Hematopoietic multipotent progenitor cell treated with erythropoietin and hydrocortisone succinate and interleukin-3 and kit ligand, for 8 days (in vitro differentiated cells): Measurements from ENCODE around the gene TNPO1.

ENCODE experiments used
- DNase-seq: peaks from one replicate; pipeline ENCODE4 v3.0.0-alpha.2; 2015

TNPO1 gene

DNA sequence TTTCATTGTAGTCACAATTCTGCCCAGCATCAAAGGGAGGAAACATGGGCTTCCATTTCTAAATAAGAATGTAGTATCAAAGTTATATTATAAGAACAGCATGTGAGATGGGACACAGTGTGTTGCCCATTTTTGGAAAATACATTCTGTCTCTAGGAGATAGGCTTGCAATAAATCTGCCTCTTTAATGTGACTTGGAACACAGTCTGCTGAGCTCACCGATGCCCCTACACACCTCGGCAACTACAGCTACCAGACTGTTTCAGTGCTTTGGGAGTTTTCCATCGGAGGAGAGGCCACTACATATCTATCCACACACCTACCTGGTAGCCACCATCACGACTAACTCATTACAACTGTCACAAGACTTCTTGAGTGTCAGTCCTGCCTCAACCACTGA is 120.4 kb downstream of the TNPO1 start:
- DNase-seq: no peak

DNA sequence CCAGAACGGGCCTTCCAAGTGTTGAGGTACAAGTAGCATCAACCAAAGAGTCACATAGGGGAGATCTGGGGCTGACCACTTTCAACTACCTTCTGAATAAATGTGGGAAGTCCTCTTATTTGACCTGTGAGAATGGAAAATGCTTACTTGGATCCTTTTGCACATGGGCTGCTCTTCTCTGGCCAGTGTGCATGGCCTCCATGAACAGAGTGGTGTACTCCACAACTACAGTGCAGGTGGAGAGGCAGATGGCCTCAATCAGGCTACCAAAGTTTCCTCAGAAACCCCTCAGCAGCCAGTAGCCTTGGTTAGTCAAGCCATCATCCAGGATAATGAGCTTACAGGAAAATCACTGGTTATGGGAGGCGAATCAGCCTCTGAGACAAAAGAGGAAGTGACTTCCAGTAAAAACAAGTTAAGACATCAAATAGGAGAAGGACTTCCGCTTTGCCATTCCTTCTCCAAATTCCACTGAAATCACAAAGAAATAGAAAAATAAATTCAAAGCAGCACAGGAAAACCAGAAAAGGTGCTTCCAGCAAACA is 121.1 kb downstream of the TNPO1 start:
- DNase-seq: no peak

DNA sequence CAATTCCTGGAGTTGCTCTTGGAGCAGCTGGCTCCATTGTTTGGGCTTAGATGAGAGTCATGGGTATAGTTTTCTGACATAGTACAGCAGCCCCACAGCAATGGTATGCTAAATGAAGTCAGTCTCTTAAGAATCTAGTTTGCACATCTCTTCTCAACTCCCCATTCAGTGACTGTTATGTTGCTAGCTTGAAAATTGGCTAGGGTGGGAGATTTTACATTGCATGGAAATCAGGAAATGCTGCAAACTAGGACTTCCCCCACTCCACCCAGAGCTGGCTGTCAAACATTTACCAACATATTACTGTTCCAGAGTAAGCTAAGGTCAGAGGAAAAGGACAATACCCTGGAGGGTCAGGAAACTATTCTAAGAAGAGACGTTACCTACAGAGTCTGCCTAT is 121.7 kb downstream of the TNPO1 start:
- no peak for DNase-seq

DNA sequence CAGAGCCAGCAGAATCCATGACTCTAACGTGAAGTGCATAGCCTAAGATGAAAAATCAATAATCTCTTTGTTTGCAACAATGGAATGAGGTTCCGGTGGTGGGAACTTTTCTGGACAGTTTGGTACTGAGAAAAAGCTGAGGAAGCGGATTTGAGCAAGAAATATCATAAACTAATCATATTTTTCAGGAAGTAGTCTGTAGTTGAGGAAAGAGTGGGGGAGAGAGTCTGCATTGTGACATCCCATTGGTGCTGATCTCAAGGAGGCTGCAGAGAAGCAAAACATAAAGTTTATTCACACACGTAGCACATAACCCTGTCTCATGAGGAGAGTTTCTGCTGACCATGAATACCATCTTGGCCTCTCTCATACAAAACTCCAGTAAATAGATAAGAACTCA is 123.6 kb downstream of the TNPO1 start:
- DNase-seq: no peak

DNA sequence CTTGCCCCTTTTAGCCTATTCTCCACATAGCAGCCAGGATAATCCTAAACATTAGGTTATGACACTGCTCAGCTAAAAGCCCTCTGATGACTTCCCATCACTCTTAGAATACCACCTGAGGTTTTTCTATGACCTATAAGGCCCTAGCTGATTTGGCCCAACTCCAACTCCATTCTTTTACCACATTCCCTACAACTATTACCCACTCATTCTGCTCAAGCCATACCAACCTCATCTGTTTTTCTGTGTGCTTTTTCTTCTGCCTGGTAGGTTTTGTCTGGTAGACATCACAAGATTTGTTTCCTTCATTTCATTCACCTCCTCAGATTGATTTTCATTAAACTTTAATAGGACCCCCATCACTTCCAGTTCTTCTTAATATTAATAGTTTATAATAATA is 126.8 kb downstream of the TNPO1 start:
- no peak for DNase-seq

DNA sequence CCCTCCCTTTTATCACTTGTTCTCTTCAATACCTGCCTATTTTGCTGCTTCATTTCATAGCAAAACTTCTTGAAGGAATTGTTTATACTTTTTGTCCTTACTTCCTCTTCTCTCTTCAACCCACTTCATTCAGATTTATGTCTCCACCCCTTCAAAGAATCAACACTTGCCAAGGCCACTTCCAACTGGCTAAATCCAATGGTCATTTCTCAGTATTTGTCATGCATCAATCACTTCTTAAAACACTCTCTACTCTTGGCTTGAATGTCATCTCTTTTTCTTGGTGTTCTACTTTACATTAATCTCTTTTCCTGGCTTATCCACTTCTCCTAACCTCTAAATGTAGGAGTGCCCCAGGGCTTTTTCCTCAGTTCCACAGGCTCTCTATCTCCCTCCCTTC is 131.0 kb downstream of the TNPO1 start:
- no peak for DNase-seq

DNA sequence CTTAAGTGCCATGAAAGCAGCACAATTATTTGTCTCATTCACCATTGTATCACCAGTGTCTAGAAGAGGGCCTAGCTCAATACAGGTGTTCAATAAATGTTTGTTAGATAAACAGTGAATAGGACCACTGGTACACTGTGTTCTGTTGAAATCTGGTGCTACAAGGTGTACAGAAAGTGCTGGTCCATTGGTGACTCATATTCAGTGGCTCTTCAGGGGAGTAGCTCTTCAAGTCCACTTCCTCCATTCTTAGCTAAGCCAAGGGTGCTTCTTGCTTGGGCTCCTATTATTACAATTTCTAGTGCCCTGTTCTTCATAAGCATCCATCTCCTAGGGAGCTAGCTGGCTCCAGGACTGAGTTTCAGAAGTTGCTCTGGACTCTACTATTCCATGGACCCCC is 133.0 kb downstream of the TNPO1 start:
- DNase-seq: no peak

DNA sequence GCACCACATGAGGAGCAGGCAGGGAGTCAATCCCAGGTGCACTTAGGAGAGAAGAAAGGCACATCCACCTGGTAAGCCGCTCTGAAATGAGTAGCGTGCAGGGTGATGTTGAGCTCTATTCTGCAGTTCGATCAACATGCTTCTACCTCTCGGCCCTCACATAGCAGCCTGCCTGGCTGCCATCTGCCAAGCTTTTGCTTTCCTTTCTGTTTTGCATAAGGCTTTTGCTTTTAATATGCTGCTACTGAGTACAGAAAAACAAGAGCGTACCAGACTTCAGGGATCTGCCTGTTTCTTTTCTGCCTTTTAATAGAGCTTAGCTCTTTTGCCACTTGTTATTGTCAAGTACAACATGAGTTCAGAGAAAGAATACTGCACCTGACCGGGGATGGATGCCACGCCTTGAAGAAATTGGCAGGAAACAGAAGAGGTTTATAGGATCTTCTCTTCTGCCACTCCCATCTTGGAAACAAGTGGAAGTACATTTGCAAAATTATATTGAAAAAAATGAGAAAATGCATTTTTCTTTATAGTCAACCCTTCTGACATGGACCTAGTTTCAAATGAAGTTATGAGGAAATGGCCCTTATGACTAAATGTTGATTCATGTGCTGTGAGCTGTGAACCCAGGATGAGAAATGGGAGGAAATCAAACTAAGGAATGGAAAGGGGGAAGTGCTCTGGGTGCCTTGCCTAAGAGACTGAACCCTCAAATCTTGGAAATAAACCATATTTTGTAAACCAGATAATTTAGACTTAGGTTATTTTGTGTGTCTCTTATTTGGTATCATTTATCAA is 135.4 kb downstream of the TNPO1 start:
- DNase-seq: peak; percentile 6

DNA sequence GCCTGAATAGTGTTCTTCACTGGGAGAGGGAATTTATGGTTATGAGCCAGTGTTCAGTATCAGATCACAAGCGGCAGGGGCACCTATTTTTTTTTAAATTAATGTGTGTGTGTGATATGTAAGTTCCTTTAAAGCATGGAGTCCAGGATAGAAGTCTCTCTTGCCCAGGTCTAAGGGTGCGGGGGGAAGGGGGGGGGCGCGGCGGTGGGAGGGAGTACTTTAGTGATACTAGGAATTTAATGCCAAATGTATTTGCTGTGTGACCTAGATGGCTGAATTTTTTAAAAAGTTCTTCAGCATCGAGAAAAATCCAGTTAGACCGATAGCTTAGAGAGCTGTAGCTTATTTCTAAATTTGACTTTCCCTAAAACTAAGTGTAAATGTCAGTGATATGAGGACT is 137.9 kb downstream of the TNPO1 start:
- no peak for DNase-seq

DNA sequence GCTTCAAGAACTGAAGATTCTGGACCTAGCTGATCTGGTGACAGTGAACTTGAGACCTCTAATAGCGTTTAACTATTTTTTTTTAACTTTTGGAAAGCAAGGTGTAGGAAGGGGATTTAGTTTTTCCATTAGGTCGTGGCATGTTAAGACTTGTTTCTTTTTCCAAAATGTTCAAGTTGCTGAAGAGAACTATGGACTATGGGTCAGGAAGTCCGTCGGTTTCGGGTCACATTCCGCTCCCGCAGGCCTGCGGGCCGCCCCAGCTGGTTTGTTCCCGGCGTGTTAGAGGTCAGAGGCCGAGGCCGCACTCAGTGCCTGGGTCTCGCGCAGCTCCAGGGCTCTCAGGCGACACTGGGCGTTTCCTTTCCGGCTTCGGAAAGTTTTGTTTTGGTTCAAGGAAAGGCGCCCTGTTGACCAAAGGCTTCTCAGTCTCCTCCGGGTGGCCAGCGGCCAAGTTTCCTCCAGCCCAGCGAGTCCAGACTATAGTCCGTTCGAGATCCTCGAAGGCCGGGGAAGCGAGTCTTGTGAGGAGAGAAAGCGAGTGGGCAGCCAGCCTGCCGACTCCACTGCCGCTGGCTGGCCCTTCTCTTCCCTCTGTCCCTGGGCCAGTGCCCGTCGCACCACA is 138.8 kb downstream of the TNPO1 start:
- DNase-seq: peak; percentile 70

DNA sequence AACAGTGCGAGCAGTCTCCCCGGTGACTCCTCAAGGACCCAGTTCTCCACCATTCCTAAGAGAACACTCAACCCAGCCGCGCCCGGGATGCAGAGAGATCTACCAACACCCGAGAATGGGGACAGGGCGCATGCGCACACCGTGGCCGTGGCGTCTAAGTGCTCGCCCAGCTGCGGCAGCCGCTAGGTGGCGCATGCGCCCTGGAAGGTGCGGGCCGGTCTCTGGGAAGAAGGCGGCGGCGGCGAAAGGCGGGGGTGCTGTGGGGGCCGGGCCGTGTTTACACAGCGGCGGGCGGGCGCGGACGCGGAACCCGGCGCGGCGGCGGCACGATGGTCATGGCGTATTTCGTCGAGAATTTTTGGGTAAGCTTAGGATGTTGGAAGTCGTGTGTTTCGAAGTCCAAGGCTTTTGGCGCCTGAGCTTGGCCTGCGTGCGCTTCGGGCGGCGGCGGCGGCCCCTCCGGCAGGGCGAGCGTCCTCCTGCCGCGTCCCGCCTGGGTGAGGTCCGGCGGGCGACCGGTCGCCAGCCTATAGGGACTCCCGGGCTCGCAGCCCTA is 139.4 kb downstream of the TNPO1 start, which contains the start of gene FCHO2:
Gene FCHO2 (plus strand): TSS at position 274 of the 556 bp plus-strand sequence. CDS start 56 bp downstream, at position 330.
- DNase-seq: peak; percentile 96

DNA sequence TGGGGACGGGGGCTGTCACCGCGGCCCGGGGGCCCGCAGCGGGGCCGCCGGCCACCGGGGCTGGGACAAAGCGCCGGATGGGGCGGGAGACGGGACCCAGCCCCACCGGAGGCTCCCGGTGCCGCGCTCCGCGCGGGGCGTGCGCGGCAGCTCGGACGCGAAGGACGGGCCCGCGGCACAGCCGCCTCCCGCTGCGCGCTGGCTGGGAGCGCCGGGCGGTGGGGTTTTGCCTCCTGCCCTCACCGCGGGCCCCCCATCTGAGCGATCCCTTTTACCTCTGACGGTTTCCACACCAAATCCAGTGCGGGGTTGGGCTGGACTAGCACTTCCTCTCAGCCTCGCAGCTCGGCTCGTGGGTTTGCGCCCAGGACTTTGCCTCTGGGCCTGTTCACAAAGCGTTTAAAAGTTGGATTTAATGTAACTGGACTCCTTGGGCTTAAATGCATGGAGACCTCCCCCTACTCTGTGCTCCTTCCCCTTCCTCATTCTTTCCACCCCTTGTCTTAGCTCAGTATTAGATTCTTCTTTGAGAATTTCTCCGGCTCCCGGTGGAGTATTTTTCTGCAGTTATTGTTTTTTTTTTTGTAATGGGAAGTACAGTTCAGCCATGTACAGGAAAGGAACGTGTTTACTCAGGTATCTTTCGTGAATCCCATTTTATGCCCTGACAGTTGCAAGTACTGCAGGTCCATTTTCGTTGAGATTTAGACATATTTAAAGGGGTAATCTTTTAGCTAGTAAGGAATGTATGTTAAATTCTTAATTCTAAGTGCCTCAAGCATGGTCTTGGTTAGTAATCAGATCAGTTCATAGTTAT is 140.1 kb downstream of the TNPO1 start:
- peak; percentile 64 for DNase-seq

DNA sequence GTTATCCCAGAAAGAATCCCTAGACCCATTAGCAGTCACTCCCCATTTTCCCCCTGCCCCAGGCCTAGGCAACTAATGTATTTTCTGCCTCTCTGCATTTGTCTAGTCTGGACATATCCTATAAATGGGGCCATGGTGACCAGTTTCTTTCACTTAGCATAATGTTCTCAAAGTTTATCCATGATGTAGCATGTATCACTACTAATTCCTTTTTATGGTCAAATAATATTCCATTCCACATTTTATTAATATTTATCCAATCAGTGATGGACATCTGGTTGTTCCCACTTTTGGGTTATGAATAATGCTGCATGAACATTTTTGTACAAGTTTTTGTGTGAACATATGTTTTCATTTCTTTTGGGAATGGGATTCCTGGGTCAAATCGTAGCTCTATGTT is 140.9 kb downstream of the TNPO1 start:
- peak; percentile 33 for DNase-seq

DNA sequence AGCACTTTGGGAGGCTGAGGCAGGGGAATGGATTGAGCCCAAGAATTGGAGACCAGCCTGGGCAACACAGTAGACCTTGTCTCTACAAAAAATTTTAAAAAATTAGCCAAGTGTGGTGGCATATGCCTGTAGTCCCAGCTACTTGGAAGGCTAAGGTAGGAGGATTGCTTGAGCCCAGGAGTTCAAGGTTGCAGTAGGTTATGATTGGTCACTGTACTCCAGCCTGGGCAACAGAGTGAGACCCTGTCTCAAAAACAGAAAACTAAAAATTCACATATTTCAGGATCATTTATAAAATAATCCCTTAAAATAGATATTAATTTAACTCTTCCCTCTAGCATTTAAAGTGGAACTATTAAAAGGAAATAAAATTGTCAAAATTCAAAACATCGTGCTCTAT is 142.8 kb downstream of the TNPO1 start:
- DNase-seq: no peak
